PC-3 (cell line): ENCODE results near the gene HOXD12. TPM values are rescaled to one million over a fixed set of nuclear protein-coding genes. Genes with fewer than 3 reads are reported as not detected.
A peak's percentile ranks its signal among the peaks of the same experiment; 100 is the strongest.

Source experiments
- ATAC-seq: fragments of 200-7000 bp; cut with Tn5 transposase; 2 replicates; pipeline ENCODE4 v1.9.1; 2020; ENCODE audit warnings: mild to moderate bottlenecking, moderate library complexity
- BruUV-seq: library from RNA; stranded (reverse); fragments of 400-500 nt; replicated peaks from 2 replicates; lab custom pipeline; 2021; lab: Mats Ljungman, UMichigan
- CTCF ChIA-PET: fragments of 300-600 bp; sonication (Branson Sonifier 250); formaldehyde crosslinking; loops from one replicate; lab custom pipeline; 2022; ENCODE audit warnings: antibody characterized with exemption; lab: Charles Lee
- POLR2A ChIA-PET: fragments of 300-600 bp; sonication (Branson Sonifier 250); formaldehyde crosslinking; loops from one replicate; lab custom pipeline; 2022; ENCODE audit warnings: antibody characterized with exemption; ENCODE audit not compliant: unreplicated experiment; lab: Charles Lee
- DNase-seq: peaks from one replicate; pipeline ENCODE4 v3.0.0-alpha.2; 2015
- H2AFZ ChIP-seq: fragments of 300-600 bp; sonication (generic); 2 replicates; pipeline ENCODE4 v1.6.0; 2016; ENCODE audit warnings: antibody characterized with exemption, low read length
- H3F3A ChIP-seq: fragments of 300-600 bp; sonication (generic); one replicate; pipeline ENCODE4 v1.6.0; 2017; ENCODE audit warnings: antibody characterized with exemption, low read length, control low read depth, mild to moderate bottlenecking; ENCODE audit not compliant: unreplicated experiment
- H3K27ac ChIP-seq: fragments of 300-600 bp; sonication (generic); 2 replicates; pipeline ENCODE4 v1.5.1; 2016; ENCODE audit warnings: mild to moderate bottlenecking, low read length
- H3K27me3 ChIP-seq: fragments of 300-600 bp; sonication (generic); 2 replicates; pipeline ENCODE4 v1.6.1; 2016; ENCODE audit warnings: low read length, mixed read lengths
- H3K36me3 ChIP-seq: fragments of 300-600 bp; sonication (generic); 2 replicates; pipeline ENCODE4 v1.6.1; 2016; ENCODE audit warnings: low read depth, mixed run types, low read length, mixed read lengths
- H3K4me1 ChIP-seq: fragments of 300-600 bp; sonication (generic); 2 replicates; pipeline ENCODE4 v1.5.1; 2016; ENCODE audit warnings: low read length; ENCODE audit not compliant: insufficient read depth
- H3K4me2 ChIP-seq: fragments of 300-600 bp; sonication (generic); 2 replicates; pipeline ENCODE4 v1.6.0; 2016; ENCODE audit warnings: low read length
- H3K4me3 ChIP-seq: fragments of 300-600 bp; sonication (generic); 2 replicates; pipeline ENCODE4 v1.5.1; 2016; ENCODE audit warnings: mild to moderate bottlenecking, low read length, mixed read lengths
- H3K79me2 ChIP-seq: fragments of 300-600 bp; sonication (generic); 2 replicates; pipeline ENCODE4 v1.6.1; 2017; ENCODE audit warnings: low read length, mixed read lengths
- H3K9ac ChIP-seq: fragments of 300-600 bp; sonication (generic); 2 replicates; pipeline ENCODE4 v1.6.0; 2016; ENCODE audit warnings: mild to moderate bottlenecking, low read length
- H3K9me2 ChIP-seq: fragments of 300-600 bp; sonication (generic); replicated peaks from 2 replicates; pipeline ENCODE4 v1.6.1; 2016; ENCODE audit warnings: mixed run types, low read length, mixed read lengths
- H3K9me3 ChIP-seq: fragments of 300-600 bp; sonication (generic); 2 replicates; pipeline ENCODE4 v1.6.1; 2016; ENCODE audit warnings: low read length, mixed read lengths
- H4K20me1 ChIP-seq: fragments of 300-600 bp; sonication (generic); 2 replicates; pipeline ENCODE4 v1.6.1; 2016; ENCODE audit warnings: low read length, mixed read lengths
- CTCF ChIP-seq: fragments of 300-600 bp; sonication (generic); conservative IDR thresholded peaks from 2 replicates; pipeline ENCODE4 v1.5.1; 2017; ENCODE audit warnings: antibody characterized with exemption, low read depth, mild to moderate bottlenecking, low read length
- EZH2 ChIP-seq: fragments of 300-600 bp; sonication (generic); IDR thresholded peaks from one replicate; pipeline ENCODE4 v1.6.1; 2017; ENCODE audit warnings: antibody characterized with exemption, mild to moderate bottlenecking, low read length; ENCODE audit not compliant: unreplicated experiment
- EZH2phosphoT487 ChIP-seq: fragments of 300-600 bp; sonication (generic); IDR thresholded peaks from 2 replicates; pipeline ENCODE4 v1.6.1; 2018; ENCODE audit warnings: mild to moderate bottlenecking, antibody characterized with exemption, low read length, borderline replicate concordance
- intact Hi-C: fragments of 100-400 bp; cut with micrococcal nuclease; formaldehyde crosslinking; loops from 2 replicates; pipeline ENCODE4 v1.9.0; 2023
- total RNA-seq: library from RNA; depleted of rRNA; stranded (reverse); fragments of >200 nt; gene quantifications from 2 replicates; pipeline ENCODE4 v1.2.3, GENCODE V29; 2014

HOXD12 gene
- total RNA-seq, 1 experiment from 2014 or later, result not detected

- Histone ChIP-seq H3K9me2 (no peaks in the 10 kb centered on the region), H3K9ac (no peak overlapping the region), H3K27ac (no peak overlapping the region), H4K20me1 (no peaks in the 10 kb centered on the region), H3K4me3 (no peak overlapping the region), H3K9me3 (no peaks in the 10 kb centered on the region), H3K36me3 (no peaks in the 10 kb centered on the region), H3K4me2 (no peak overlapping the region), H3K27me3 (peaks cover 36% of the 10 kb centered on the region), H2AFZ (no peak overlapping the region), H3F3A (no peaks in the 10 kb centered on the region), H3K4me1 (peaks cover 12% of the 10 kb centered on the region), H3K79me2 (no peaks in the 10 kb centered on the region)
- CTCF ChIA-PET, result no interaction called here
- BruUV-seq, result no TSS peak
- intact Hi-C loops, result loop anchor here (5.0 kb wide), 2 partner anchors 82 to 242 kb away; partner anchors contain the start of gene LNPK
- POLR2A ChIA-PET, result no interaction called here
- DNase-seq (no peak), ATAC-seq (no peak)
- TF ChIP-seq EZH2phosphoT487, result no peak
- no peak for TF ChIP-seq EZH2
Measured at GRCh38 chr2:176084611-176085119, 14.9 kb upstream of the HOXD12 start.

GRCh38 chr2:176085120-176085788 is 14.3 kb upstream of the HOXD12 start:
- Histone ChIP-seq H3K9me2 (no peaks in the 10 kb centered on the region), H3K4me3 (no peak overlapping the region; the same call in 1 of the 2 replicates), H3K4me1 (peaks cover 12% of the 10 kb centered on the region), H3F3A (no peaks in the 10 kb centered on the region), H3K9ac (no peak overlapping the region), H2AFZ (peak overlapping the region; percentile 60; the same call in 1 of the 2 replicates), H3K36me3 (no peaks in the 10 kb centered on the region), H3K9me3 (no peaks in the 10 kb centered on the region), H3K79me2 (no peaks in the 10 kb centered on the region), H3K27me3 (peaks cover 41% of the 10 kb centered on the region), H3K27ac (no peak overlapping the region), H4K20me1 (no peaks in the 10 kb centered on the region), H3K4me2 (0 out of 2 replicates have a peak overlapping the region, but pooled peaks have one; percentile 81)
- TF ChIP-seq EZH2phosphoT487 (no peak), CTCF (no peak), EZH2 (no peak)
- no peak for ATAC-seq
- intact Hi-C loops, result loop anchor here (5.0 kb wide), 2 partner anchors 83 to 243 kb away; partner anchors contain the start of gene LNPK
- no peak for DNase-seq
- no TSS peak for BruUV-seq
- ChIA-PET CTCF (interaction anchor here (0.8 to 1.1 kb wide), 2 partner anchors 391 to 395 kb away, joined by 3 to 5 read pairs; no protein-coding TSS in a partner anchor), POLR2A (no interaction called here)

- Histone ChIP-seq H3K9me3 (no peaks in the 10 kb centered on the region), H3K4me1 (peaks cover 12% of the 10 kb centered on the region), H3K9ac (no peak overlapping the region), H3K27ac (no peak overlapping the region), H2AFZ (peak overlapping the region; percentile 60; the same call in 1 of the 2 replicates), H3K27me3 (peaks cover 50% of the 10 kb centered on the region), H4K20me1 (no peaks in the 10 kb centered on the region), H3K9me2 (no peaks in the 10 kb centered on the region), H3K4me2 (peak overlapping the region; percentile 81), H3F3A (no peaks in the 10 kb centered on the region), H3K4me3 (peak overlapping the region; percentile 54), H3K79me2 (no peaks in the 10 kb centered on the region), H3K36me3 (no peaks in the 10 kb centered on the region)
- peak; percentile 34 for ATAC-seq
- DNase-seq, result peak; percentile 49
- no TSS peak for BruUV-seq
- intact Hi-C loops, result loop anchor here (1.0 to 5.0 kb wide), 5 partner anchors 84 to 719 kb away; partner anchors contain the start of gene LNPK
- ChIA-PET POLR2A (no interaction called here), CTCF (interaction anchor here (0.6 to 1.1 kb wide), 4 partner anchors 30 to 889 kb away, joined by 3 to 5 read pairs (median 4); no protein-coding TSS in a partner anchor)
- TF ChIP-seq EZH2phosphoT487 (no peak), EZH2 (no peak), CTCF (peak; percentile 83)
Measured at GRCh38 chr2:176085861-176086771, 13.5 kb upstream of the HOXD12 start.
